Measurements from ENCODE around the gene ATXN7L3.
"Not testable (repeated sequence)": the region's sequence is repeated elsewhere in the genome, so short reads cannot be mapped to it uniquely, and the experiment has no call there.

Gene ATXN7L3

GRCh38 chr17:44170499-44171201, 29.0 kb downstream of the ATXN7L3 start, which contains the start of gene ASB16:
Gene ASB16, plus strand, starts transcription at chr17:44170704. Its CDS starts 86 bp downstream, at chr17:44170790.
- DNase-seq = no peak

GRCh38 chr17:44170135-44170498, 29.6 kb downstream of the ATXN7L3 start:
- DNase-seq = no peak

- no peak for DNase-seq
Observed at GRCh38 chr17:44167181-44167861, 32.4 kb downstream of the ATXN7L3 start.

- no peak for DNase-seq
Observed at GRCh38 chr17:44164476-44164875, 35.2 kb downstream of the ATXN7L3 start.

GRCh38 chr17:44159519-44160210, 40.0 kb downstream of the ATXN7L3 start:
- peak; percentile 27 to 64 for DNase-seq

GRCh38 chr17:44155488-44155887, 44.2 kb downstream of the ATXN7L3 start:
- no peak for DNase-seq

- DNase-seq = no peak
Observed at GRCh38 chr17:44152875-44153274, 46.8 kb downstream of the ATXN7L3 start.

GRCh38 chr17:44149750-44150329, 49.8 kb downstream of the ATXN7L3 start:
- DNase-seq = no peak

GRCh38 chr17:44149066-44149465, 50.6 kb downstream of the ATXN7L3 start:
- not testable (repeated sequence) for DNase-seq

GRCh38 chr17:44147812-44148211, 51.9 kb downstream of the ATXN7L3 start:
- DNase-seq = no peak

GRCh38 chr17:44146375-44147346, 53.0 kb downstream of the ATXN7L3 start:
- no peak for DNase-seq

- no peak for DNase-seq
Observed at GRCh38 chr17:44144966-44145739, 54.5 kb downstream of the ATXN7L3 start.

GRCh38 chr17:44143921-44144320, 55.8 kb downstream of the ATXN7L3 start:
- DNase-seq = not testable (repeated sequence)

All from CD4-positive, alpha-beta T cell treated with Interleukin-4 for 1 hour (primary cell).